Testis (tissue), 3 donors: ENCODE measurements around the gene GZF1. TPM values are rescaled to one million over a fixed set of nuclear protein-coding genes. Genes with fewer than 3 reads are reported as not detected.

Source experiments
- DNase-seq: peaks from one replicate; pipeline ENCODE4 v3.0.0-alpha.2; 2019
- H3K27ac ChIP-seq, 2 donors: fragments of 200-600 bp; sonication (generic); one replicate each; pipeline ENCODE4 v1.5.1; 2019
- H3K27me3 ChIP-seq: fragments of 200-600 bp; sonication (generic); one replicate; pipeline ENCODE4 v1.5.1; 2019
- H3K36me3 ChIP-seq: fragments of 200-600 bp; sonication (generic); one replicate; pipeline ENCODE4 v1.5.1; 2017; ENCODE audit warnings: low read depth; ENCODE audit errors: missing control alignments
- H3K4me1 ChIP-seq: fragments of 200-600 bp; sonication (generic); one replicate; pipeline ENCODE4 v1.5.1; 2019
- H3K4me3 ChIP-seq, 2 donors: fragments of 200-600 bp; sonication (generic); one replicate each; pipeline ENCODE4 v1.5.1; 2017 to 2019
- H3K9me3 ChIP-seq: fragments of 200-600 bp; sonication (generic); one replicate; pipeline ENCODE4 v1.5.1; 2017
- CTCF ChIP-seq, 3 experiments: fragments of 450-650 bp in 2 of 3; fragments of 200-600 bp in 1 of 3; sonication (generic) in 1 of 3; IDR thresholded peaks; one replicate each; pipeline ENCODE4 v1.5.1; 2016 to 2019; ENCODE audit warnings: antibody characterized with exemption in 3 of 3, mild to moderate bottlenecking in 2 of 3, moderate library complexity in 1 of 3
- POLR2A ChIP-seq: fragments of 450-650 bp; IDR thresholded peaks from one replicate; pipeline ENCODE4 v1.6.1; 2017; ENCODE audit warnings: antibody characterized with exemption, mild to moderate bottlenecking, moderate library complexity
- WGBS, 2 donors: methylation state at CpG; one replicate each; pipeline ENCODE4 v1.1.5; 2018; 5-methylcytosine and 5-hydroxymethylcytosine counted together
- intact Hi-C: fragments of 100-400 bp; cut with DNase I; formaldehyde crosslinking; loops from one replicate; pipeline ENCODE4 v1.15.1; 2023; ENCODE audit warnings: low total_unique reads
- polyA plus RNA-seq: library from polyadenylated mRNA; stranded (reverse); fragments of 350-450 nt; fragmentation: Illumina TruSeq; extraction: RNeasy Lipid Tissue Mini Kit (QIAGEN cat#74804); gene quantifications from one replicate; pipeline ENCODE4 v1.2.3, GENCODE V29; 2014; ENCODE audit warnings: low read depth, low replicate concordance; ENCODE audit not compliant: insufficient read depth
- small RNA-seq, 2 donors: library from RNA; depleted of rRNA; stranded (forward); fragments of <200 nt; gene quantifications; one replicate each; pipeline ENCODE3, GENCODE V24; 2016
- total RNA-seq, 2 donors: library from RNA; depleted of rRNA; stranded (reverse); fragments of >200 nt; gene quantifications; one replicate each; pipeline ENCODE4 v1.2.3, GENCODE V29; 2016

GZF1 gene
- total and polyA plus RNA-seq, 3 donors from 2014 or later = 32.4 to 47.4 (median 46.1) TPM

- intact Hi-C loops = loop anchor here (5.0 kb wide), 1 partner anchor 58 kb away; the partner anchor contains the start of gene GZF1
- no peaks in the 10 kb centered on the region for H3K36me3 ChIP-seq
- peaks cover 40% of the 10 kb centered on the region for H3K4me1 ChIP-seq
- DNase-seq = peak; percentile 67
- TF ChIP-seq POLR2A = no peak
- no peak for TF ChIP-seq CTCF (IDR thresholded peaks at IDR 0.05)
- H3K27ac ChIP-seq = peak overlapping the region; percentile 95
- H3K27me3 ChIP-seq = no peaks in the 10 kb centered on the region
- peak overlapping the region; percentile 86 to 97 for H3K4me3 ChIP-seq
- WGBS, 2 donors = 0 to 1% methylated on average over 16 to 52 of the region's 58 CpGs
- no peaks in the 10 kb centered on the region for H3K9me3 ChIP-seq
Measured at GRCh38 chr20:23419995-23420901, 58.3 kb downstream of the GZF1 start.

GRCh38 chr20:23420943-23421931, 59.3 kb downstream of the GZF1 start, which contains the start of gene NAPB:
NAPB (minus strand) TSS chr20:23421488; CDS start chr20:23421402, 86 bp downstream.
- intact Hi-C loops = loop anchor here (5.0 kb wide), 1 partner anchor 59 kb away; the partner anchor contains the start of gene GZF1
- H3K36me3 ChIP-seq = no peaks in the 10 kb centered on the region
- peak within 1 kb of the TSS; percentile 86 to 97 for H3K4me3 ChIP-seq
- peak within 1 kb of the TSS; percentile 95 for H3K27ac ChIP-seq
- H3K4me1 ChIP-seq = peaks cover 32% of the 10 kb centered on the region
- no peaks in the 10 kb centered on the region for H3K27me3 ChIP-seq
- DNase-seq = peak; percentile 98
- TF ChIP-seq CTCF (IDR thresholded peaks at IDR 0.05) (peak; percentile 46 to 89 (median 75)), POLR2A (peak; percentile 90)
- H3K9me3 ChIP-seq = no peaks in the 10 kb centered on the region
- 0 to 2% methylated on average over 36 to 61 of the region's 64 CpGs for WGBS, 2 donors

Small RNA genes within 50 kb of the gene (small RNA-seq; reads per million reads assigned to genes)
- 0 reads per million in 2 donors for gene RNA5SP479

Other genes with a start within 250 kb of the GZF1 start
- 10 to 100 TPM; 40.3 to 48.0 TPM for gene NXT1, start 11.4 kb upstream of the GZF1 start, total RNA-seq
- gene NXT1, start 11.4 kb upstream of the GZF1 start, polyA plus RNA-seq = 26.3 TPM
- 10 to 100 TPM; 37.8 to 40.4 TPM for gene NAPB, start 59.3 kb downstream of the GZF1 start, total RNA-seq
- gene NAPB, start 59.3 kb downstream of the GZF1 start, polyA plus RNA-seq = 14.7 TPM
- 1 to 10 TPM; 2.0 to 8.9 TPM for gene CSTL1, start 77.5 kb downstream of the GZF1 start, total RNA-seq
- 9.3 TPM for gene CSTL1, start 77.5 kb downstream of the GZF1 start, polyA plus RNA-seq
- gene CST11, start 90.7 kb downstream of the GZF1 start, total RNA-seq = not detected
- not detected for gene CST11, start 90.7 kb downstream of the GZF1 start, polyA plus RNA-seq
- gene CST8, start 128.9 kb downstream of the GZF1 start, total RNA-seq = 10 to 100 TPM in 1 of 2 donors, 1 to 10 TPM in 1; 9.0 to 14.3 TPM
- gene CST8, start 128.9 kb downstream of the GZF1 start, polyA plus RNA-seq = 31.5 TPM
- gene CST9L, start 206.3 kb downstream of the GZF1 start, total RNA-seq = 100 to 1,000 TPM in 1 of 2 donors, 10 to 100 TPM in 1; 78.8 to 127 TPM
- gene CST9L, start 206.3 kb downstream of the GZF1 start, polyA plus RNA-seq = 184 TPM
- under 1 TPM in 1 of 2 donors, not detected in 1; 0.19 TPM for gene CST9, start 243.7 kb downstream of the GZF1 start, total RNA-seq
- not detected for gene CST9, start 243.7 kb downstream of the GZF1 start, polyA plus RNA-seq